Measurements from ENCODE around the gene HAT1. TPM values are rescaled to one million over a fixed set of nuclear protein-coding genes. Genes with fewer than 3 reads are reported as not detected.

Gene HAT1
- total and polyA plus RNA-seq, 12 donors = 6.2 to 45.5 (median 36.6) TPM

DNA sequence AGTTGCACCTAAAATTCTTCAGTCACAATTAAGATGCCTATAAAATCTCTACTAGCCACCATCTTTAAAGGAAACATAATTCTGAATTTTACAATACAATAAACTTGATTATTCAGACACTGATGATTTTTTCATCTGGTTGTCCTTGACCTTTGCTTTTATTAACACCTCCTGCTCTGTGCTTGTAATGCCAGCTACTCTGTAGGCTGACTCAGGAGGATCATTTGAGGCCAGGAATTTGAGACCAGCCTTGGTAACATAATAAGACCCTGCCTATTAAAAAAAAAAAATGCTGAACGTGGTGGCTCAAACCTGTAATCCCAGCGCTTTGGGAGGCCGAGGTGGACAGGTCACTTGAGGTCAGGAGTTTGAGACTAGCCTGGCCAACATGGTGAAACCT lies 38.3 kb downstream of the HAT1 start:
- Histone ChIP-seq H3K36me3 (peaks cover 0 to 21% (median 4%) of the 10 kb centered on the region in 9 donors), H3K4me3 (no peak overlapping the region), H3K9me3 (no peaks in the 10 kb centered on the region), H3K27ac (no peak overlapping the region), H3K4me1 (peaks cover 0 to 50% (median 5%) of the 10 kb centered on the region in 9 donors), H3K27me3 (no peaks in the 10 kb centered on the region)
- WGBS, 2 donors = 83 to 89% methylated on average over 3 of the region's 3 CpGs
- intact Hi-C loops (cut with DNase I) = no loop called here
- ATAC-seq = no peak
- TF ChIP-seq, protein P1, sequence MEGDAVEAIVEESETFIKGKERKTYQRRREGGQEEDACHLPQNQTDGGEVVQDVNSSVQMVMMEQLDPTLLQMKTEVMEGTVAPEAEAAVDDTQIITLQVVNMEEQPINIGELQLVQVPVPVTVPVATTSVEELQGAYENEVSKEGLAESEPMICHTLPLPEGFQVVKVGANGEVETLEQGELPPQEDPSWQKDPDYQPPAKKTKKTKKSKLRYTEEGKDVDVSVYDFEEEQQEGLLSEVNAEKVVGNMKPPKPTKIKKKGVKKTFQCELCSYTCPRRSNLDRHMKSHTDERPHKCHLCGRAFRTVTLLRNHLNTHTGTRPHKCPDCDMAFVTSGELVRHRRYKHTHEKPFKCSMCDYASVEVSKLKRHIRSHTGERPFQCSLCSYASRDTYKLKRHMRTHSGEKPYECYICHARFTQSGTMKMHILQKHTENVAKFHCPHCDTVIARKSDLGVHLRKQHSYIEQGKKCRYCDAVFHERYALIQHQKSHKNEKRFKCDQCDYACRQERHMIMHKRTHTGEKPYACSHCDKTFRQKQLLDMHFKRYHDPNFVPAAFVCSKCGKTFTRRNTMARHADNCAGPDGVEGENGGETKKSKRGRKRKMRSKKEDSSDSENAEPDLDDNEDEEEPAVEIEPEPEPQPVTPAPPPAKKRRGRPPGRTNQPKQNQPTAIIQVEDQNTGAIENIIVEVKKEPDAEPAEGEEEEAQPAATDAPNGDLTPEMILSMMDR (IDR thresholded peaks at IDR 0.05) = no peak
- DNase-seq = no peak

DNA sequence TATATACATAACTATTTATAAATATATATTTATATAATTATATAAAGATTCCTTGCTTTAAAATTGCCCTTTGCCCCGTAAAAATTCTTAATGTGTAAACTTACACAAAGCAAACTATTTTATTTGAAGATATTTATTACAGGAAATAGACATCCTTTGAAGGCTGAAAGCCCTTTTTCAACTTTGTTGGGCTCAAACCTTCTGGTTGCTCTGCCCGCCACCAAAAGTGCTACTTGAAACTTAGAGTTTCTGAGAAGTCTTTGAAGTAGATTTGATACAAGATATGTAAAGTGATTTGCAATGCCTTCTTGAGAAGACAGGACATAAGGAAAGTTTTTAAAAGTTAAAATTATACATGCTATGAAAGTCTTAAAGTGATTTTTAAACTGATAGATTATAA lies 40.9 kb downstream of the HAT1 start:
- 94 to 97% methylated on average over 2 of the region's 2 CpGs for WGBS, 2 donors

GRCh38 chr2:171964308-171964707 lies 42.0 kb downstream of the HAT1 start:
- peaks cover 0 to 15% (median 3%) of the 10 kb centered on the region in 9 donors for H3K4me1 ChIP-seq
- peaks cover 0 to 46% (median 17%) of the 10 kb centered on the region in 9 donors for H3K36me3 ChIP-seq
- ATAC-seq (no peak), DNase-seq (no peak)
- whole genome bisulfite sequencing, 2 donors = 66 to 90% methylated on average over 2 of the region's 2 CpGs
- no peak overlapping the region for H3K27ac ChIP-seq
- H3K9me3 ChIP-seq = no peaks in the 10 kb centered on the region
- intact Hi-C loops (cut with DNase I) = no loop called here
- H3K27me3 ChIP-seq = no peaks in the 10 kb centered on the region
- H3K4me3 ChIP-seq = no peak overlapping the region
- TF ChIP-seq, protein P1 (IDR thresholded peaks at IDR 0.05) = no peak

More for the DNA sequence above, 40.9 kb downstream of the HAT1 start:
- no peak for DNase-seq
- TF ChIP-seq, protein P1 (IDR thresholded peaks at IDR 0.05) = no peak
- peaks cover 0 to 26% (median 4%) of the 10 kb centered on the region in 9 donors for H3K4me1 ChIP-seq
- no peaks in the 10 kb centered on the region for H3K9me3 ChIP-seq
- H3K4me3 ChIP-seq = no peak overlapping the region
- intact Hi-C loops (cut with DNase I) = no loop called here
- peaks cover 0 to 35% (median 17%) of the 10 kb centered on the region in 9 donors for H3K36me3 ChIP-seq
- no peaks in the 10 kb centered on the region for H3K27me3 ChIP-seq
- H3K27ac ChIP-seq = no peak overlapping the region
- no peak for ATAC-seq

GRCh38 chr2:171965238-171965637 lies 43.0 kb downstream of the HAT1 start:
- no peak for DNase-seq
- peaks cover 0 to 46% (median 17%) of the 10 kb centered on the region in 9 donors for H3K36me3 ChIP-seq
- H3K4me1 ChIP-seq = peaks cover 0 to 7% (median 0%) of the 10 kb centered on the region in 9 donors
- no peak overlapping the region for H3K4me3 ChIP-seq
- TF ChIP-seq, protein P1 (IDR thresholded peaks at IDR 0.05) = no peak
- no peak for ATAC-seq
- no peaks in the 10 kb centered on the region for H3K27me3 ChIP-seq
- no peak overlapping the region for H3K27ac ChIP-seq
- no peaks in the 10 kb centered on the region for H3K9me3 ChIP-seq
- intact Hi-C loops (cut with DNase I) = no loop called here
- 88 to 89% methylated on average over 3 of the region's 3 CpGs for WGBS, 2 donors
